Stimulated activated CD8-positive, alpha-beta memory T cell treated with anti-CD3 and anti-CD28 coated beads, Interleukin-12 subunit alpha, Interleukin-12 subunit beta, amount 100 ng/mL, for 4 hours (primary cell): ENCODE measurements around the gene ATF1.
A peak's percentile ranks its signal among the peaks of the same experiment; 100 is the strongest.

Source experiments
- DNase-seq: peaks from one replicate; pipeline ENCODE4 v3.0.0-alpha.2; 2020; ENCODE audit warnings: low read depth

The ATF1 gene

GRCh38 chr12:50763639-50764285, at the start of gene ATF1:
Gene ATF1 (plus strand): TSS chr12:50764101. CDS start chr12:50780146, 16,045 bp downstream.
- peak; percentile 84 for DNase-seq

GRCh38 chr12:50715174-50715573, 48.7 kb upstream of the ATF1 start:
- no peak for DNase-seq

- DNase-seq: no peak
These were observed 45.1 kb upstream of the ATF1 start for GRCh38 chr12:50718760-50719159.

GRCh38 chr12:50720085-50720484, 43.8 kb upstream of the ATF1 start:
- DNase-seq: no peak

- DNase-seq: no peak
These were observed 43.4 kb upstream of the ATF1 start for GRCh38 chr12:50720501-50720900.

GRCh38 chr12:50723865-50724264, 40.0 kb upstream of the ATF1 start:
- no peak for DNase-seq

GRCh38 chr12:50725011-50725942, 38.6 kb upstream of the ATF1 start:
- no peak for DNase-seq

- DNase-seq: no peak
These were observed 36.4 kb upstream of the ATF1 start for GRCh38 chr12:50727466-50727865.

GRCh38 chr12:50728417-50728816, 35.5 kb upstream of the ATF1 start:
- DNase-seq: no peak

GRCh38 chr12:50728841-50729240, 35.1 kb upstream of the ATF1 start:
- DNase-seq: no peak

GRCh38 chr12:50732591-50732990, 31.3 kb upstream of the ATF1 start:
- DNase-seq: no peak

GRCh38 chr12:50733706-50734105, 30.2 kb upstream of the ATF1 start:
- no peak for DNase-seq

GRCh38 chr12:50734409-50735263, 29.3 kb upstream of the ATF1 start:
- no peak for DNase-seq

- DNase-seq: no peak
These were observed 24.3 kb upstream of the ATF1 start for GRCh38 chr12:50739611-50740010.

GRCh38 chr12:50740307-50740706, 23.6 kb upstream of the ATF1 start:
- DNase-seq: no peak

GRCh38 chr12:50742776-50743175, 21.1 kb upstream of the ATF1 start:
- no peak for DNase-seq

- no peak for DNase-seq
These were observed 18.0 kb upstream of the ATF1 start for GRCh38 chr12:50745861-50746260.

- no peak for DNase-seq
These were observed 17.5 kb upstream of the ATF1 start for GRCh38 chr12:50746431-50746830.

GRCh38 chr12:50747817-50748216, 16.1 kb upstream of the ATF1 start:
- DNase-seq: no peak

- DNase-seq: no peak
These were observed 14.4 kb upstream of the ATF1 start for GRCh38 chr12:50749459-50749882.

- no peak for DNase-seq
These were observed 13.5 kb upstream of the ATF1 start for GRCh38 chr12:50750366-50750765.

GRCh38 chr12:50751948-50752721, 11.8 kb upstream of the ATF1 start:
- DNase-seq: no peak
